Liver (tissue), 9 donors: ENCODE measurements around the gene CD244. TPM values are rescaled to one million over a fixed set of nuclear protein-coding genes. Genes with fewer than 3 reads are reported as not detected.
"Not testable (repeated sequence)": the region's sequence is repeated elsewhere in the genome, so short reads cannot be mapped to it uniquely, and the experiment has no call there.

Experiments used
- DNase-seq: peaks from one replicate; pipeline ENCODE4 v3.0.0-alpha.2; 2017; ENCODE audit warnings: low spot score
- H3K27ac ChIP-seq, 2 donors: one replicate each; pipeline ENCODE4 v1.7.0; 2013; ENCODE audit warnings: inconsistent platforms in 2 of 2, low read length in 2 of 2, control low read depth in 1 of 2, low read depth in 1 of 2, mild to moderate bottlenecking in 1 of 2
- H3K27me3 ChIP-seq, 4 donors: one replicate each; pipeline versions ENCODE4 v1.6.1 to v1.7.0; 2013; ENCODE audit warnings: low read length in 3 of 4, inconsistent platforms in 1 of 4, mild to moderate bottlenecking in 1 of 4, moderate library complexity in 1 of 4; ENCODE audit not compliant: control insufficient read depth in 4 of 4, insufficient read depth in 4 of 4
- H3K36me3 ChIP-seq, 4 donors: one replicate each; pipeline versions ENCODE4 v1.6.1 to v1.7.0; 2013; ENCODE audit warnings: low read length in 3 of 4, mild to moderate bottlenecking in 3 of 4, low read depth in 1 of 4, moderate library complexity in 1 of 4; ENCODE audit not compliant: control insufficient read depth in 4 of 4, insufficient read depth in 3 of 4
- H3K4me1 ChIP-seq, 4 donors: one replicate each; pipeline versions ENCODE4 v1.6.1 to v1.7.0; 2013; ENCODE audit warnings: low read length in 3 of 4, mild to moderate bottlenecking in 3 of 4, moderate library complexity in 1 of 4; ENCODE audit not compliant: control insufficient read depth in 4 of 4, insufficient read depth in 4 of 4
- H3K4me3 ChIP-seq, 3 donors: one replicate each; pipeline versions ENCODE4 v1.6.1 to v1.7.0; 2013; ENCODE audit warnings: low read length in 3 of 3, control low read depth in 1 of 3, low read depth in 1 of 3, mild to moderate bottlenecking in 1 of 3
- H3K9ac ChIP-seq, 2 donors: one replicate each; pipeline ENCODE4 v1.7.0; 2013; ENCODE audit warnings: low read length in 2 of 2, mild to moderate bottlenecking in 2 of 2, moderate library complexity in 2 of 2, control low read depth in 1 of 2, low read depth in 1 of 2
- H3K9me3 ChIP-seq, 4 donors: one replicate each; pipeline versions ENCODE4 v1.6.1 to v1.7.0; 2013; ENCODE audit warnings: low read length in 3 of 4; ENCODE audit not compliant: control insufficient read depth in 4 of 4
- EGR1 ChIP-seq, 2 donors: IDR thresholded peaks; 2 replicates each; pipeline ENCODE4 v1.6.1; 2016 to 2018; ENCODE audit warnings: antibody characterized with exemption in 2 of 2, low read depth in 2 of 2
- FOXA1 ChIP-seq: IDR thresholded peaks from 2 replicates; pipeline ENCODE4 v1.6.1; 2016; ENCODE audit warnings: antibody characterized with exemption
- FOXA2 ChIP-seq: IDR thresholded peaks from 2 replicates; pipeline ENCODE4 v1.6.1; 2016; ENCODE audit warnings: antibody characterized with exemption
- GABPA ChIP-seq, 2 donors: IDR thresholded peaks in 1 of 2; conservative IDR thresholded peaks in 1 of 2; 2 replicates each; pipeline ENCODE4 v1.6.1; 2016; ENCODE audit warnings: antibody characterized with exemption in 2 of 2, mild to moderate bottlenecking in 1 of 2, moderate library complexity in 1 of 2
- HNF4A ChIP-seq, 2 donors: conservative IDR thresholded peaks; 2 replicates each; pipeline ENCODE4 v1.6.1; 2016; ENCODE audit warnings: antibody characterized with exemption in 2 of 2, mild to moderate bottlenecking in 2 of 2
- HNF4G ChIP-seq: IDR thresholded peaks from 2 replicates; pipeline ENCODE4 v1.6.1; 2016; ENCODE audit warnings: antibody characterized with exemption
- JUND ChIP-seq, 2 donors: IDR thresholded peaks; 2 replicates each; pipeline ENCODE4 v1.6.1; 2016; ENCODE audit warnings: antibody characterized with exemption in 2 of 2
- NR2F2 ChIP-seq: IDR thresholded peaks from 2 replicates; pipeline ENCODE4 v1.6.1; 2016; ENCODE audit warnings: antibody characterized with exemption
- RAD21 ChIP-seq, 2 donors: IDR thresholded peaks; 2 replicates each; pipeline ENCODE4 v1.6.1; 2016; ENCODE audit warnings: antibody characterized with exemption in 2 of 2, mild to moderate bottlenecking in 2 of 2
- RXRA ChIP-seq, 2 donors: IDR thresholded peaks; 2 replicates each; pipeline ENCODE4 v1.6.1; 2017 to 2018; ENCODE audit warnings: antibody characterized with exemption in 2 of 2, mild to moderate bottlenecking in 1 of 2
- TAF1 ChIP-seq: conservative IDR thresholded peaks from 2 replicates; pipeline ENCODE4 v1.6.1; 2016; ENCODE audit warnings: antibody characterized with exemption, mild to moderate bottlenecking
- WGBS: extraction: QIAGEN DNeasy Blood & Tissue Kit; methylation state at CpG from one replicate; pipeline ENCODE4 v1.1.7; 2013; 5-methylcytosine and 5-hydroxymethylcytosine counted together
- polyA plus RNA-seq, 2 donors: library from polyadenylated mRNA; stranded (reverse) in 1 of 2; unstranded in 1 of 2; fragments of 200-250 nt in 1 of 2; fragments of >200 nt in 1 of 2; fragmentation: Nextera tagmentation in 1 of 2; extraction: Ambion mirVana in 1 of 2; gene quantifications; one replicate each; pipeline versions ENCODE4 v1.2.1 to v1.2.3, GENCODE V29; 2013 to 2015
- total RNA-seq, 2 donors: library from RNA; depleted of rRNA; stranded (reverse); fragments of >200 nt; gene quantifications; one replicate each; pipeline ENCODE4 v1.2.3, GENCODE V29; 2014
- TF ChIP-seq, protein P1 (sequence below): fragments of 150-350 bp; IDR thresholded peaks from 2 replicates; pipeline ENCODE4 v1.5.1; 2017; ENCODE audit warnings: improper control_type of control experiment, low read depth, low read length; ENCODE audit not compliant: missing input control
- TF ChIP-seq, protein P2 (sequence below): IDR thresholded peaks from 2 replicates; pipeline ENCODE4 v1.6.1; 2016; ENCODE audit warnings: antibody characterized with exemption
- TF ChIP-seq, protein P3 (sequence below): IDR thresholded peaks from 2 replicates; pipeline ENCODE4 v1.6.1; 2016; ENCODE audit warnings: antibody characterized with exemption
- TF ChIP-seq, protein P4 (sequence below): IDR thresholded peaks from 2 replicates; pipeline ENCODE4 v1.6.1; 2016; ENCODE audit warnings: antibody characterized with exemption
- TF ChIP-seq, protein P5 (sequence below): IDR thresholded peaks from 2 replicates; pipeline ENCODE4 v1.6.1; 2016; ENCODE audit warnings: antibody characterized with exemption, mild to moderate bottlenecking
- donor health status: healthy.
- donor health status: healthy.
- donor health status: healthy.
- donor health status: healthy.
- donor health status: healthy.

The CD244 gene
- total and polyA plus RNA-seq, 4 donors, result 0.85 to 6.6 (median 1.8) TPM

DNA sequence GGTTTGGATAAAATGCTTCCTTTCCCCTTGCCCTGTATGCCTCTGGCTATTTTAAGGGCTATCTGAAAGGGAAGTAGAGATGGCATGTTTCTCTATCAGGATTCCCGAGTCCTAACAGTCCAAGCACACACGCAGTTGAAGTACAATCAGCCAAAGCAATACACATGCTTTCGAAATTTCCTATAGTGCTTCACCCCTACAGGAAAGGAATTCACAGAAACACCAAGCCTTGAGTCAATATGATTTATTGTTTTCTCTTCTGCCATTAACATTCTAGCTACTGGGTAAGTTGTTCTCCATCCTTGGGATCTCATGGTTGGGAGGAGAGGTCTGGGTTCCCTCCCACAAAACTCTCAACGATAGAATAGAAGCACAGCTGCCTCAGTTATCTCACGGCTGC, 13.6 kb upstream of the CD244 start:
- Histone ChIP-seq H3K27ac (no peak overlapping the region), H3K36me3 (no peaks in the 10 kb centered on the region), H3K4me1 (no peaks in the 10 kb centered on the region), H3K27me3 (peaks cover 0 to 2% (median 0%) of the 10 kb centered on the region in 4 donors), H3K4me3 (no peak overlapping the region), H3K9ac (no peak overlapping the region), H3K9me3 (no peaks in the 10 kb centered on the region)
- TF ChIP-seq TAF1, result no peak
- TF ChIP-seq, protein P1, sequence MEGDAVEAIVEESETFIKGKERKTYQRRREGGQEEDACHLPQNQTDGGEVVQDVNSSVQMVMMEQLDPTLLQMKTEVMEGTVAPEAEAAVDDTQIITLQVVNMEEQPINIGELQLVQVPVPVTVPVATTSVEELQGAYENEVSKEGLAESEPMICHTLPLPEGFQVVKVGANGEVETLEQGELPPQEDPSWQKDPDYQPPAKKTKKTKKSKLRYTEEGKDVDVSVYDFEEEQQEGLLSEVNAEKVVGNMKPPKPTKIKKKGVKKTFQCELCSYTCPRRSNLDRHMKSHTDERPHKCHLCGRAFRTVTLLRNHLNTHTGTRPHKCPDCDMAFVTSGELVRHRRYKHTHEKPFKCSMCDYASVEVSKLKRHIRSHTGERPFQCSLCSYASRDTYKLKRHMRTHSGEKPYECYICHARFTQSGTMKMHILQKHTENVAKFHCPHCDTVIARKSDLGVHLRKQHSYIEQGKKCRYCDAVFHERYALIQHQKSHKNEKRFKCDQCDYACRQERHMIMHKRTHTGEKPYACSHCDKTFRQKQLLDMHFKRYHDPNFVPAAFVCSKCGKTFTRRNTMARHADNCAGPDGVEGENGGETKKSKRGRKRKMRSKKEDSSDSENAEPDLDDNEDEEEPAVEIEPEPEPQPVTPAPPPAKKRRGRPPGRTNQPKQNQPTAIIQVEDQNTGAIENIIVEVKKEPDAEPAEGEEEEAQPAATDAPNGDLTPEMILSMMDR, result no peak
- TF ChIP-seq JUND (IDR thresholded peaks at IDR 0.05), result no peak
- no peak for TF ChIP-seq EGR1 (IDR thresholded peaks at IDR 0.05; ENCODE audit: low read depth in 2 of 2)
- TF ChIP-seq RXRA (IDR thresholded peaks at IDR 0.05), result no peak
- TF ChIP-seq HNF4G, result no peak
- TF ChIP-seq NR2F2, result no peak
- TF ChIP-seq, protein P2, sequence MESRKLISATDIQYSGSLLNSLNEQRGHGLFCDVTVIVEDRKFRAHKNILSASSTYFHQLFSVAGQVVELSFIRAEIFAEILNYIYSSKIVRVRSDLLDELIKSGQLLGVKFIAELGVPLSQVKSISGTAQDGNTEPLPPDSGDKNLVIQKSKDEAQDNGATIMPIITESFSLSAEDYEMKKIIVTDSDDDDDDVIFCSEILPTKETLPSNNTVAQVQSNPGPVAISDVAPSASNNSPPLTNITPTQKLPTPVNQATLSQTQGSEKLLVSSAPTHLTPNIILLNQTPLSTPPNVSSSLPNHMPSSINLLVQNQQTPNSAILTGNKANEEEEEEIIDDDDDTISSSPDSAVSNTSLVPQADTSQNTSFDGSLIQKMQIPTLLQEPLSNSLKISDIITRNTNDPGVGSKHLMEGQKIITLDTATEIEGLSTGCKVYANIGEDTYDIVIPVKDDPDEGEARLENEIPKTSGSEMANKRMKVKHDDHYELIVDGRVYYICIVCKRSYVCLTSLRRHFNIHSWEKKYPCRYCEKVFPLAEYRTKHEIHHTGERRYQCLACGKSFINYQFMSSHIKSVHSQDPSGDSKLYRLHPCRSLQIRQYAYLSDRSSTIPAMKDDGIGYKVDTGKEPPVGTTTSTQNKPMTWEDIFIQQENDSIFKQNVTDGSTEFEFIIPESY, result no peak
- TF ChIP-seq, protein P3, sequence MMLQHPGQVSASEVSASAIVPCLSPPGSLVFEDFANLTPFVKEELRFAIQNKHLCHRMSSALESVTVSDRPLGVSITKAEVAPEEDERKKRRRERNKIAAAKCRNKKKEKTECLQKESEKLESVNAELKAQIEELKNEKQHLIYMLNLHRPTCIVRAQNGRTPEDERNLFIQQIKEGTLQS, result no peak
- no peak for TF ChIP-seq GABPA (IDR thresholded peaks at IDR 0.05 in 1 of 2, conservative IDR thresholded peaks at IDR 0.05 in 1 of 2)
- no peak for TF ChIP-seq FOXA2
- TF ChIP-seq RAD21 (IDR thresholded peaks at IDR 0.05), result no peak
- TF ChIP-seq, protein P4, sequence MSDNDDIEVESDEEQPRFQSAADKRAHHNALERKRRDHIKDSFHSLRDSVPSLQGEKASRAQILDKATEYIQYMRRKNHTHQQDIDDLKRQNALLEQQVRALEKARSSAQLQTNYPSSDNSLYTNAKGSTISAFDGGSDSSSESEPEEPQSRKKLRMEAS, result no peak
- no peak for TF ChIP-seq HNF4A (conservative IDR thresholded peaks at IDR 0.05)
- TF ChIP-seq, protein P5, sequence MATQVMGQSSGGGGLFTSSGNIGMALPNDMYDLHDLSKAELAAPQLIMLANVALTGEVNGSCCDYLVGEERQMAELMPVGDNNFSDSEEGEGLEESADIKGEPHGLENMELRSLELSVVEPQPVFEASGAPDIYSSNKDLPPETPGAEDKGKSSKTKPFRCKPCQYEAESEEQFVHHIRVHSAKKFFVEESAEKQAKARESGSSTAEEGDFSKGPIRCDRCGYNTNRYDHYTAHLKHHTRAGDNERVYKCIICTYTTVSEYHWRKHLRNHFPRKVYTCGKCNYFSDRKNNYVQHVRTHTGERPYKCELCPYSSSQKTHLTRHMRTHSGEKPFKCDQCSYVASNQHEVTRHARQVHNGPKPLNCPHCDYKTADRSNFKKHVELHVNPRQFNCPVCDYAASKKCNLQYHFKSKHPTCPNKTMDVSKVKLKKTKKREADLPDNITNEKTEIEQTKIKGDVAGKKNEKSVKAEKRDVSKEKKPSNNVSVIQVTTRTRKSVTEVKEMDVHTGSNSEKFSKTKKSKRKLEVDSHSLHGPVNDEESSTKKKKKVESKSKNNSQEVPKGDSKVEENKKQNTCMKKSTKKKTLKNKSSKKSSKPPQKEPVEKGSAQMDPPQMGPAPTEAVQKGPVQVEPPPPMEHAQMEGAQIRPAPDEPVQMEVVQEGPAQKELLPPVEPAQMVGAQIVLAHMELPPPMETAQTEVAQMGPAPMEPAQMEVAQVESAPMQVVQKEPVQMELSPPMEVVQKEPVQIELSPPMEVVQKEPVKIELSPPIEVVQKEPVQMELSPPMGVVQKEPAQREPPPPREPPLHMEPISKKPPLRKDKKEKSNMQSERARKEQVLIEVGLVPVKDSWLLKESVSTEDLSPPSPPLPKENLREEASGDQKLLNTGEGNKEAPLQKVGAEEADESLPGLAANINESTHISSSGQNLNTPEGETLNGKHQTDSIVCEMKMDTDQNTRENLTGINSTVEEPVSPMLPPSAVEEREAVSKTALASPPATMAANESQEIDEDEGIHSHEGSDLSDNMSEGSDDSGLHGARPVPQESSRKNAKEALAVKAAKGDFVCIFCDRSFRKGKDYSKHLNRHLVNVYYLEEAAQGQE, result no peak
- no peak for TF ChIP-seq FOXA1
- 69% methylated on average over 5 of the region's 5 CpGs for WGBS
- no peak for DNase-seq

DNA sequence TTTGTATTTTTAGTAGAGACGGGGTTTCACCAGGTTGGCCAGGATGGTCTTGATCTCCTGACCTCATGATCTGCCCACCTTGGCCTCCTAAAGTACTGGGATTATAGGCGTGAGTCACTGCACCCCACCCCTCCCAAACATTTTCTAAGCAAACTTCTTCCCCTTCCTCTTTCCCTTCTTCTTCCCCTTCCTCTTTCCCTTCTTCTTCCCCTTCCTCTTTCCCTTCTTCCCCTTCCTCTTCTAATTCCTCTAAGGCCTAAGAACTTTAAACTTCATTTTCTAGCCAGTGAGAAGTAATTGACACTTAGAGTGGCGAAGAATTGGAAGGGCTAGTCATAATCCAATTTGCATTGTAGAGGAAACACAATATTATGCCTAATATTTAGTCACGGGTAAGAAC, 12.9 kb upstream of the CD244 start:
- not testable (repeated sequence) for H3K4me1 ChIP-seq, H3K9ac ChIP-seq, DNase-seq, H3K9me3 ChIP-seq, H3K4me3 ChIP-seq, H3K27me3 ChIP-seq, H3K27ac ChIP-seq, H3K36me3 ChIP-seq
- 68% methylated on average over 4 of the region's 4 CpGs for WGBS
